Measurements from ENCODE around the gene KCNQ5. TPM values are rescaled to one million over a fixed set of nuclear protein-coding genes. Genes with fewer than 3 reads are reported as not detected.

KCNQ5 gene
- total and polyA plus RNA-seq, 2 of the 8 experiments (the other 6 are each of a cell fraction or from before 2014, with no cell fraction given) = 0.83 to 1.2 TPM

GRCh38 chr6:72676995-72677394 lies 55.1 kb downstream of the KCNQ5 start:
- no peak overlapping the region for H2BK5ac ChIP-seq (ENCODE audit: low read depth, low read length)
- no peak for DNase-seq (ENCODE audit: low read depth in 1 of 2, low spot score in 2 of 2)
- no peak overlapping the region for H3K4me2 ChIP-seq (ENCODE audit: insufficient read depth in 1 of 2, low read depth in 2 of 2, low read length in 2 of 2)
- H3K23ac ChIP-seq (ENCODE audit: insufficient read length) = no peak overlapping the region
- H3K4me3 ChIP-seq (ENCODE audit: extremely low read depth in 1 of 4, insufficient read depth in 2 of 4, low read depth in 3 of 4, low read length in 4 of 4) = no peak overlapping the region
- 95% methylated on average over 3 of the region's 3 CpGs; no CpG with 5 or more reads in 1 of the 2 experiments for WGBS, 2 experiments (ENCODE audit: extremely low coverage in 1 of 2, insufficient coverage in 1 of 2, insufficient read length in 1 of 2, insufficient replicate concordance in 2 of 2, low coverage in 1 of 2, low lambda C conversion rate in 2 of 2, missing lambda C conversion rate in 1 of 2)
- H3K56ac ChIP-seq (replicated peaks; ENCODE audit: insufficient read length, low read depth, low read length) = no peak overlapping the region
- no peaks in the 10 kb centered on the region for H3K9me3 ChIP-seq (ENCODE audit: insufficient read depth in 2 of 2, low read depth in 1 of 2, low read length in 1 of 2)
- no peak overlapping the region for H4K91ac ChIP-seq (replicated peaks; ENCODE audit: insufficient read length, low read length)
- FAIRE-seq = no peak
- CTCF ChIA-PET (ENCODE audit: partially characterized antibody) = no interaction called here
- H4K8ac ChIP-seq (ENCODE audit: extremely low read depth, insufficient read depth, low read length) = no peak overlapping the region
- H3K36me3 ChIP-seq (ENCODE audit: control insufficient read depth in 2 of 4, insufficient read depth in 4 of 4, low read length in 3 of 4) = no peaks in the 10 kb centered on the region
- no peak overlapping the region for H3K9ac ChIP-seq (replicated peaks in 1 of 4; ENCODE audit: extremely low read depth in 1 of 4, low read depth in 3 of 4, low read length in 3 of 4)
- H2AFZ ChIP-seq (ENCODE audit: low read length) = no peak overlapping the region
- H3K79me1 ChIP-seq (ENCODE audit: low read depth, low read length) = no peaks in the 10 kb centered on the region
- H3K79me2 ChIP-seq (ENCODE audit: control insufficient read depth in 1 of 2, insufficient read depth in 2 of 2, low read length in 2 of 2) = no peaks in the 10 kb centered on the region
- no peak for TF ChIP-seq ATF2 (IDR thresholded peaks at IDR 0.05; ENCODE audit: low read length)
- no peak overlapping the region for H3K18ac ChIP-seq (ENCODE audit: extremely low read depth, low read length)
- H2BK15ac ChIP-seq (ENCODE audit: low read length) = no peak overlapping the region
- no peak overlapping the region for H2BK12ac ChIP-seq (ENCODE audit: low read depth, low read length)
- H3K23me2 ChIP-seq (ENCODE audit: low read depth, low read length) = no peaks in the 10 kb centered on the region
- H4K20me1 ChIP-seq (replicated peaks in 1 of 2; ENCODE audit: control insufficient read depth in 1 of 2, insufficient read depth in 2 of 2, low read length in 2 of 2) = no peaks in the 10 kb centered on the region
- no peaks in the 10 kb centered on the region for H3K4me1 ChIP-seq (replicated peaks in 1 of 4; ENCODE audit: control insufficient read depth in 3 of 4, insufficient read depth in 4 of 4, low read length in 3 of 4)
- no peaks in the 10 kb centered on the region for H3K27me3 ChIP-seq (replicated peaks in 1 of 4; ENCODE audit: control insufficient read depth in 3 of 4, extremely low read depth in 1 of 4, insufficient read depth in 3 of 4, low read length in 3 of 4)
- H3K14ac ChIP-seq (ENCODE audit: insufficient read length) = no peak overlapping the region
- POLR2A ChIA-PET (ENCODE audit: partially characterized antibody) = no interaction called here
- H4K5ac ChIP-seq (ENCODE audit: insufficient read length, low read depth, low read length) = no peak overlapping the region
- no peak overlapping the region for H2BK20ac ChIP-seq (ENCODE audit: low read length)
- H2BK120ac ChIP-seq (replicated peaks; ENCODE audit: low read depth, low read length) = no peak overlapping the region
- H2AK5ac ChIP-seq (ENCODE audit: low read depth, low read length) = no peak overlapping the region
- H3K27ac ChIP-seq (ENCODE audit: low read depth, low read length) = no peak overlapping the region
- no peak overlapping the region for H3K4ac ChIP-seq (replicated peaks; ENCODE audit: insufficient read length, low read depth, low read length)

All from H1 (cell line).